Prostate gland (tissue), 2 donors: Measurements from ENCODE around the gene NLGN4X.

ENCODE experiments used
- POLR2A ChIP-seq: fragments of 450-650 bp; IDR thresholded peaks from one replicate; pipeline ENCODE4 v1.6.1; 2016; ENCODE audit warnings: antibody characterized with exemption, mild to moderate bottlenecking
- POLR2AphosphoS5 ChIP-seq: sonication (generic); formaldehyde crosslinking; IDR thresholded peaks from one replicate; pipeline ENCODE4 v1.6.1; 2017; ENCODE audit warnings: antibody characterized with exemption
- TF ChIP-seq, protein P1 (sequence below), 4 experiments: fragments of 200-600 bp in 2 of 4; fragments of 450-650 bp in 2 of 4; sonication (generic) in 2 of 4; IDR thresholded peaks; 1 replicate in 3 of 4; 2 replicates in 1 of 4; pipeline ENCODE4 v1.5.1; 2016 to 2019; ENCODE audit warnings: antibody characterized with exemption in 4 of 4, mild to moderate bottlenecking in 2 of 4, moderate library complexity in 2 of 4

- TF ChIP-seq, protein P1, sequence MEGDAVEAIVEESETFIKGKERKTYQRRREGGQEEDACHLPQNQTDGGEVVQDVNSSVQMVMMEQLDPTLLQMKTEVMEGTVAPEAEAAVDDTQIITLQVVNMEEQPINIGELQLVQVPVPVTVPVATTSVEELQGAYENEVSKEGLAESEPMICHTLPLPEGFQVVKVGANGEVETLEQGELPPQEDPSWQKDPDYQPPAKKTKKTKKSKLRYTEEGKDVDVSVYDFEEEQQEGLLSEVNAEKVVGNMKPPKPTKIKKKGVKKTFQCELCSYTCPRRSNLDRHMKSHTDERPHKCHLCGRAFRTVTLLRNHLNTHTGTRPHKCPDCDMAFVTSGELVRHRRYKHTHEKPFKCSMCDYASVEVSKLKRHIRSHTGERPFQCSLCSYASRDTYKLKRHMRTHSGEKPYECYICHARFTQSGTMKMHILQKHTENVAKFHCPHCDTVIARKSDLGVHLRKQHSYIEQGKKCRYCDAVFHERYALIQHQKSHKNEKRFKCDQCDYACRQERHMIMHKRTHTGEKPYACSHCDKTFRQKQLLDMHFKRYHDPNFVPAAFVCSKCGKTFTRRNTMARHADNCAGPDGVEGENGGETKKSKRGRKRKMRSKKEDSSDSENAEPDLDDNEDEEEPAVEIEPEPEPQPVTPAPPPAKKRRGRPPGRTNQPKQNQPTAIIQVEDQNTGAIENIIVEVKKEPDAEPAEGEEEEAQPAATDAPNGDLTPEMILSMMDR (IDR thresholded peaks at IDR 0.05): no peak
- no peak for TF ChIP-seq POLR2A
- TF ChIP-seq POLR2AphosphoS5: no peak
These were observed 375.7 kb downstream of the NLGN4X start for GRCh38 chrX:5852941-5853340.
